Right atrium auricular region (tissue), 2 donors: ENCODE measurements around the gene CNMD. TPM values are rescaled to one million over a fixed set of nuclear protein-coding genes. Genes with fewer than 3 reads are reported as not detected.

Experiments
- DNase-seq: peaks from one replicate; pipeline ENCODE4 v3.0.0-alpha.2; 2019; ENCODE audit warnings: low spot score
- H3K27ac ChIP-seq, 2 donors: fragments of 200-600 bp; sonication (generic); 1 replicate in 1 of 2; 2 replicates in 1 of 2; pipeline ENCODE4 v1.5.1; 2016 to 2019
- H3K27me3 ChIP-seq, 2 donors: fragments of 200-600 bp; sonication (generic); one replicate each; pipeline versions ENCODE4 v1.5.1 to v1.6.0; 2017 to 2019
- H3K36me3 ChIP-seq: fragments of 200-600 bp; sonication (generic); one replicate; pipeline ENCODE4 v1.5.1; 2016
- H3K4me1 ChIP-seq, 2 donors: fragments of 200-600 bp; sonication (generic); one replicate each; pipeline versions ENCODE4 v1.5.1 to v1.6.0; 2017 to 2019
- H3K4me3 ChIP-seq, 2 donors: fragments of 200-600 bp; sonication (generic); 1 replicate in 1 of 2; 2 replicates in 1 of 2; pipeline ENCODE4 v1.5.1; 2017 to 2019; ENCODE audit warnings: mild to moderate bottlenecking in 1 of 2, moderate library complexity in 1 of 2
- H3K9me3 ChIP-seq, 2 donors: fragments of 200-600 bp; sonication (generic); one replicate each; pipeline ENCODE4 v1.5.1; 2019
- total RNA-seq, 2 donors: library from RNA; depleted of rRNA; stranded (reverse); fragments of >200 nt; gene quantifications; one replicate each; pipeline ENCODE4 v1.1.0, GENCODE V29; 2016
- TF ChIP-seq, protein P1 (sequence below), 2 donors: fragments of 200-600 bp; sonication (generic); IDR thresholded peaks; one replicate each; pipeline ENCODE4 v1.5.1; 2019; ENCODE audit warnings: antibody characterized with exemption in 2 of 2

CNMD gene
- total RNA-seq, 2 donors from 2014 or later: not detected

DNA sequence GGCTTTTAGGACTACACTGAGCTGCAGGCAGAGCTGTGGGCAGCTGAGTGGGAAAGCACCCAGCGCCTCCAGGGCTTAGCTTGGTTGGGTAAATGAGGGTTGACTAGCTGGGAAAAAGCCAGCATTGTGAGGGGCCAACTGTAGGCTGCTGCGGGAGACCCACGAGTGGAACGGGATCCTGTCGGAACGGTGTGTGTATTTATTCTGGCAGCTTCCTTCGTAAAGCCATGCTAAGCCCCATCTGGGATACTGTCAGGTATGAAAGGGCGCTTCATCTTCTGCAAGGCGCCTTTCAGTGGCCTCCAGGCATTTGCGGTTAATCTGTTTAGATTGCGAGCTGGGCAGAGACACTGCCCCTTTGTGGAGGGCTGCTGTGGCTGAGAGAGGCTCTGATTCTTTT lies 39.5 kb upstream of the CNMD start:
- H3K9me3 ChIP-seq: no peaks in the 10 kb centered on the region
- no peak overlapping the region for H3K4me3 ChIP-seq
- TF ChIP-seq, protein P1, sequence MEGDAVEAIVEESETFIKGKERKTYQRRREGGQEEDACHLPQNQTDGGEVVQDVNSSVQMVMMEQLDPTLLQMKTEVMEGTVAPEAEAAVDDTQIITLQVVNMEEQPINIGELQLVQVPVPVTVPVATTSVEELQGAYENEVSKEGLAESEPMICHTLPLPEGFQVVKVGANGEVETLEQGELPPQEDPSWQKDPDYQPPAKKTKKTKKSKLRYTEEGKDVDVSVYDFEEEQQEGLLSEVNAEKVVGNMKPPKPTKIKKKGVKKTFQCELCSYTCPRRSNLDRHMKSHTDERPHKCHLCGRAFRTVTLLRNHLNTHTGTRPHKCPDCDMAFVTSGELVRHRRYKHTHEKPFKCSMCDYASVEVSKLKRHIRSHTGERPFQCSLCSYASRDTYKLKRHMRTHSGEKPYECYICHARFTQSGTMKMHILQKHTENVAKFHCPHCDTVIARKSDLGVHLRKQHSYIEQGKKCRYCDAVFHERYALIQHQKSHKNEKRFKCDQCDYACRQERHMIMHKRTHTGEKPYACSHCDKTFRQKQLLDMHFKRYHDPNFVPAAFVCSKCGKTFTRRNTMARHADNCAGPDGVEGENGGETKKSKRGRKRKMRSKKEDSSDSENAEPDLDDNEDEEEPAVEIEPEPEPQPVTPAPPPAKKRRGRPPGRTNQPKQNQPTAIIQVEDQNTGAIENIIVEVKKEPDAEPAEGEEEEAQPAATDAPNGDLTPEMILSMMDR (IDR thresholded peaks at IDR 0.05): no peak
- H3K4me1 ChIP-seq: no peaks in the 10 kb centered on the region
- no peak for DNase-seq
- no peaks in the 10 kb centered on the region for H3K36me3 ChIP-seq
- H3K27ac ChIP-seq: no peak overlapping the region
- H3K27me3 ChIP-seq: no peaks in the 10 kb centered on the region

DNA sequence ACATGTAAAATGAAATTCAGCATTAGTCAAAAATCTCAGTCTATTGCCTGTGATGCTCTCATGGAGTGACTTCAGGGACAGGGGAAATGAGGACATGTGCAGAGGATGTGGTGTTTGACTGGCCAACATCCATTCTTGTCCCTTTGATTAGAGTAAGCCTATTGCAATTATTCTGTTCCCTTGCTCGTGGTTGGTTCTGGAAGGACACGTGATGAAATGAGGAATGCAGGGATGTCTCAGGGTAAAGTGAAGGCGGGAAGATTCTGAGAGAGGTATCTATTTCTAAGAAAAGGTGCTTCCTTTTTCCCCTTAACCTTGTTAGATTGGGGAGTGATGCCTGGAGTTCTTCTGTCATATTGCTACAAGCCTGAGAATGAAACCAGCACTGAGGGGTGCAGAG lies 37.1 kb upstream of the CNMD start:
- no peak overlapping the region for H3K4me3 ChIP-seq
- DNase-seq: no peak
- H3K27me3 ChIP-seq: no peaks in the 10 kb centered on the region
- TF ChIP-seq, protein P1 (IDR thresholded peaks at IDR 0.05): no peak
- no peaks in the 10 kb centered on the region for H3K36me3 ChIP-seq
- no peaks in the 10 kb centered on the region for H3K4me1 ChIP-seq
- H3K9me3 ChIP-seq: no peaks in the 10 kb centered on the region
- H3K27ac ChIP-seq: no peak overlapping the region

DNA sequence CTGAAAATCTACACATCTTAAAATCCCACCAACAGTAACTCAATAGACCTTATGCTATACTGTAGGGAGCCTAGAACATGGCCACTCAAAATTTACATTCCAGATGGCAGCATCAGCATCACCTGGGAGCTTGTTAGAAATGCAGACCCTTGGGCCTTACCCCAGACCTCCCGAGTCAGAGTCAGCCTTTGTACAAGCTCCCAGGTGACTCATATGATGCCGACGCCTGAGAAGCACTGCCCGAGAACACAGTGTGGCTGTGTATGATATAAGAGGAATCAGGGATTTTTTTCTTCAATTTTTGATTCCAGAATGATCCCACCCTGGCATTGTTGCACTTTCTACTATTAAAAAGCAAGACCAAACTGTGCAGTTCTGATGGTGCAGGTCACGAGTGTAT lies 35.9 kb upstream of the CNMD start:
- Histone ChIP-seq H3K4me3 (no peak overlapping the region), H3K9me3 (no peaks in the 10 kb centered on the region), H3K27ac (no peak overlapping the region), H3K36me3 (no peaks in the 10 kb centered on the region), H3K27me3 (no peaks in the 10 kb centered on the region), H3K4me1 (no peaks in the 10 kb centered on the region)
- no peak for DNase-seq
- TF ChIP-seq, protein P1 (IDR thresholded peaks at IDR 0.05): no peak

DNA sequence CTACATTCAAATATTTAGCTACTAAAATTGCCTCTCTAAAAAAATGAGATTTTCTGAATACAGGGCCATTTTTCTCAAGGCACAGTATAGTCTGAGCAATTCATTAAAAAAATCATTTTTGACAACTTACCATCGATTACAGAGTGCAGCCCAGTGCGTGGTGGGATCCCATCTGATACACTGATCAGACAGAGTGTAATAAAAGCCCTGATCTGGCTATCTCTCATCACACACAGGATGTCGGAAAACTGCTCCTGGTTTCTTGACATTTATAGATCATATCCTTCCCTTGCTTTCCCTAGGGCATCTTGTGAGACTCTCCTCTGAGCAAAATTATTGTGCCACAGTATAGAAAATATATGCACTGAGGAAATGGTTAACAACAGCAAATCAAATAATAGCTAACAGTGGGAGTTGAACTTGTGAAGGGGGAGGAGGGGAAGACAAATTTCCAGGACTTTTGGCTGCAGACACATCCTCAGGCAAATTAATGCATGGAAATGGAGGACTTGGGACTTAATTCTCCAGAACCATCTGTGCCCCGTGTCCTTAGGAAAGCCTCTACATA lies 28.4 kb upstream of the CNMD start:
- Histone ChIP-seq H3K36me3 (no peaks in the 10 kb centered on the region), H3K4me3 (no peak overlapping the region), H3K27me3 (no peaks in the 10 kb centered on the region), H3K27ac (no peak overlapping the region), H3K9me3 (no peaks in the 10 kb centered on the region), H3K4me1 (no peaks in the 10 kb centered on the region)
- TF ChIP-seq, protein P1 (IDR thresholded peaks at IDR 0.05): no peak
- no peak for DNase-seq

DNA sequence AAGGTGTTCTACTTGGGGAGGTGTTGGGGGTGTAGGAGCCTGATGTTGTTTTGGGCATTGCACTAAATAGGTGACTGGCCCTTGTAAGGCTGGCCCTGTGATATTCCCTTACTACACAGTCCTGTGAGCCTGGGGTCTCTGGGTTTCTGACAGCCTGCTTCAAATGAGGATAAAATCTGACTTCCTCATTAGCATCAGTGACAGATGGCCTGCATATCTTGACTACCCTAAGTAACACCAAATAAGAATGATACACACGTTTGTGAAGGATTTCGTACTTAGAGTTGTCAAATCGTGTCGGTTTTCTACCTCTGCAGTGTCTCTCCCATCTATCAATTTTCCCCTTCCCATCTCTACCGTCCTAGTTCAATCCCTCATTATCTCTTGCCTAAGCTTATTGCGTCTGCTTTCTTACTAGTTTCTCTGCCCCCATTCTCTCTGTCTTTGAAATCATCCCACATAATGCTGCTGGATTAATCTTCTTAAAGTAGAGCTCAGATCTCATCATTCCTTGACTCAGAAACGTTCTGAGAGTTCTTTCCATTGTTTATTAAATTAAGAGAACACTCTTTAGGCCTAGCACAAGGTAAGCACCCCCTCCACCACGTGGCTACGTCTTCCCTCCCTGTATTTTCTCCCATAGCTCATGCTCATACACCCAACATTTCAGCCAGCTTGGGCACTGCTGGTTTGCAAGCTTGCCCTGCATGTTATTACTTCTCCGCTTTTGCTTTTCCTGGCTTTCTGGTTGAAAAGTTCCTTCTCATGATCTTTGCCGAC lies 26.2 kb upstream of the CNMD start:
- Histone ChIP-seq H3K27me3 (no peaks in the 10 kb centered on the region), H3K4me3 (no peak overlapping the region), H3K36me3 (no peaks in the 10 kb centered on the region), H3K9me3 (no peaks in the 10 kb centered on the region), H3K27ac (no peak overlapping the region), H3K4me1 (no peaks in the 10 kb centered on the region)
- TF ChIP-seq, protein P1 (IDR thresholded peaks at IDR 0.05): no peak
- DNase-seq: no peak
